Measurements from ENCODE around the gene GPR157. TPM values are rescaled to one million over a fixed set of nuclear protein-coding genes. Genes with fewer than 3 reads are reported as not detected.

The GPR157 gene
- total RNA-seq, 1 donor from 2014 or later, result 1.6 TPM

- H3K4me3 Mint-ChIP-seq, result no peak overlapping the region
Observed at GRCh38 chr1:9153152-9153551, 24.2 kb upstream of the GPR157 start.

GRCh38 chr1:9152535-9152934, 23.6 kb upstream of the GPR157 start:
- Histone ChIP-seq H3K9ac (no peak overlapping the region), H4K20me1 (ENCODE audit: low read depth) (no peaks in the 10 kb centered on the region), H3K4me3 (no peak overlapping the region), H3K27me3 (no peaks in the 10 kb centered on the region), H2AFZ (replicated peaks) (no peak overlapping the region), H3K9me3 (ENCODE audit: low read depth) (no peaks in the 10 kb centered on the region), H3K79me2 (ENCODE audit: low read depth) (peaks cover 40% of the 10 kb centered on the region), H3K27ac (no peak overlapping the region), H3K4me1 (no peaks in the 10 kb centered on the region), H3K4me2 (no peak overlapping the region), H3F3A (ENCODE audit: low read depth) (no peaks in the 10 kb centered on the region), H3K36me3 (no peaks in the 10 kb centered on the region)
- Mint-ChIP-seq H3K36me3 (no peaks in the 10 kb centered on the region), H3K4me1 (peaks cover 16% of the 10 kb centered on the region), H3K4me3 (no peak overlapping the region), H3K27ac (no peak overlapping the region), H3K9me3 (no peaks in the 10 kb centered on the region), H3K27me3 (ENCODE audit: insufficient read depth, low read depth) (peaks cover 5% of the 10 kb centered on the region)
- no peak for TF ChIP-seq CTCF (IDR thresholded peaks at IDR 0.05)
- no peak for TF ChIP-seq EZH2 (IDR thresholded peaks at IDR 0.05)
- no peak for TF ChIP-seq EZH2phosphoT487 (IDR thresholded peaks at IDR 0.05)
- DNase-seq (ENCODE audit: low spot score), result no peak

More at GRCh38 chr1:9153152-9153551, 24.2 kb upstream of the GPR157 start:
- H3K4me1 Mint-ChIP-seq, result peaks cover 16% of the 10 kb centered on the region
- peaks cover 42% of the 10 kb centered on the region for H3K79me2 ChIP-seq (ENCODE audit: low read depth)
- TF ChIP-seq EZH2phosphoT487 (IDR thresholded peaks at IDR 0.05) (no peak), EZH2 (IDR thresholded peaks at IDR 0.05) (no peak), CTCF (IDR thresholded peaks at IDR 0.05) (no peak)
- no peaks in the 10 kb centered on the region for H3K27me3 ChIP-seq
- no peaks in the 10 kb centered on the region for H3K36me3 Mint-ChIP-seq
- H3K9ac ChIP-seq, result no peak overlapping the region
- H3K9me3 Mint-ChIP-seq, result no peaks in the 10 kb centered on the region
- H3K4me3 ChIP-seq, result no peak overlapping the region
- H3K4me2 ChIP-seq, result no peak overlapping the region
- H3K36me3 ChIP-seq, result no peaks in the 10 kb centered on the region
- H3K27me3 Mint-ChIP-seq (ENCODE audit: insufficient read depth, low read depth), result peaks cover 8% of the 10 kb centered on the region
- H2AFZ ChIP-seq (replicated peaks), result no peak overlapping the region
- H3F3A ChIP-seq (ENCODE audit: low read depth), result no peaks in the 10 kb centered on the region
- H3K4me1 ChIP-seq, result no peaks in the 10 kb centered on the region
- H3K27ac Mint-ChIP-seq, result no peak overlapping the region
- DNase-seq (ENCODE audit: low spot score), result no peak
- no peaks in the 10 kb centered on the region for H3K9me3 ChIP-seq (ENCODE audit: low read depth)
- no peak overlapping the region for H3K27ac ChIP-seq
- no peaks in the 10 kb centered on the region for H4K20me1 ChIP-seq (ENCODE audit: low read depth)

GRCh38 chr1:9151328-9151860, 22.5 kb upstream of the GPR157 start:
- no peak overlapping the region for H3K4me3 Mint-ChIP-seq
- peaks cover 16% of the 10 kb centered on the region for H3K4me1 Mint-ChIP-seq
- H3K9me3 Mint-ChIP-seq, result no peaks in the 10 kb centered on the region
- H3K27me3 Mint-ChIP-seq (ENCODE audit: insufficient read depth, low read depth), result peaks cover 3% of the 10 kb centered on the region
- H3K79me2 ChIP-seq (ENCODE audit: low read depth), result peaks cover 34% of the 10 kb centered on the region
- H3K27ac ChIP-seq, result no peak overlapping the region
- no peaks in the 10 kb centered on the region for H4K20me1 ChIP-seq (ENCODE audit: low read depth)
- no peak overlapping the region for H3K4me3 ChIP-seq
- no peaks in the 10 kb centered on the region for H3K9me3 ChIP-seq (ENCODE audit: low read depth)
- H3K4me1 ChIP-seq, result no peaks in the 10 kb centered on the region
- no peak overlapping the region for H3K4me2 ChIP-seq
- DNase-seq (ENCODE audit: low spot score), result no peak
- no peaks in the 10 kb centered on the region for H3F3A ChIP-seq (ENCODE audit: low read depth)
- H2AFZ ChIP-seq (replicated peaks), result no peak overlapping the region
- H3K36me3 Mint-ChIP-seq, result no peaks in the 10 kb centered on the region
- no peaks in the 10 kb centered on the region for H3K36me3 ChIP-seq
- H3K27me3 ChIP-seq, result no peaks in the 10 kb centered on the region
- no peak overlapping the region for H3K9ac ChIP-seq
- TF ChIP-seq EZH2phosphoT487 (IDR thresholded peaks at IDR 0.05) (no peak), CTCF (IDR thresholded peaks at IDR 0.05) (no peak), EZH2 (IDR thresholded peaks at IDR 0.05) (no peak)
- H3K27ac Mint-ChIP-seq, result peak overlapping the region; percentile 14
